SU-DHL-6 (cell line): ENCODE measurements around the gene TPRA1.

ENCODE experiments used
- H2AFZ ChIP-seq: fragments of 200-600 bp; sonication (generic); 2 replicates; pipeline ENCODE4 v1.6.1; 2014; ENCODE audit warnings: low read depth, mild to moderate bottlenecking, moderate library complexity, mixed read lengths, antibody characterized with exemption, low read length; ENCODE audit not compliant: severe bottlenecking
- H3F3A ChIP-seq: fragments of 200-600 bp; shearing (Covaris generic); 2 replicates; pipeline ENCODE4 v1.6.0; 2016; ENCODE audit warnings: antibody characterized with exemption, mild to moderate bottlenecking; ENCODE audit not compliant: insufficient read depth
- H3K27ac ChIP-seq: fragments of 200-600 bp; sonication (generic); 2 replicates; pipeline ENCODE4 v1.5.1; 2016; ENCODE audit warnings: low read depth, mild to moderate bottlenecking, low read length, moderate library complexity, mixed read lengths
- H3K27me3 ChIP-seq: fragments of 200-600 bp; sonication (generic), shearing (Covaris generic); 2 replicates; pipeline ENCODE4 v1.6.0; 2014; ENCODE audit warnings: mild to moderate bottlenecking, low read length
- H3K36me3 ChIP-seq: fragments of 200-600 bp; sonication (generic); 2 replicates; pipeline ENCODE4 v1.6.1; 2014; ENCODE audit warnings: mild to moderate bottlenecking, low read length, mixed read lengths
- H3K4me2 ChIP-seq: fragments of 300-600, 200-600 bp; shearing (Covaris generic), sonication (generic); 2 replicates; pipeline ENCODE4 v1.6.0; 2014; ENCODE audit warnings: low read length, low read depth, mild to moderate bottlenecking; ENCODE audit not compliant: poor library complexity, severe bottlenecking
- H3K4me3 ChIP-seq: fragments of 200-600 bp; sonication (generic); 2 replicates; pipeline ENCODE4 v1.5.1; 2014; ENCODE audit warnings: antibody characterized with exemption, low read length, mild to moderate bottlenecking, mixed read lengths; ENCODE audit not compliant: insufficient read depth, poor library complexity, severe bottlenecking
- H3K79me2 ChIP-seq: fragments of 200-600 bp; sonication (generic); 2 replicates; pipeline ENCODE4 v1.6.1; 2014; ENCODE audit warnings: mild to moderate bottlenecking, low read length, moderate library complexity; ENCODE audit not compliant: insufficient read depth
- H3K9ac ChIP-seq: fragments of 200-600 bp; sonication (generic); 2 replicates; pipeline ENCODE4 v1.7.0; 2014; ENCODE audit warnings: mild to moderate bottlenecking, low read length
- H3K9me2 ChIP-seq: fragments of 200-600 bp; sonication (generic); replicated peaks from 2 replicates; pipeline ENCODE4 v1.6.1; 2014; ENCODE audit warnings: low read length; ENCODE audit not compliant: insufficient read depth
- H3K9me3 ChIP-seq: fragments of 200-600 bp; sonication (generic); 2 replicates; pipeline ENCODE4 v1.6.1; 2014; ENCODE audit warnings: low read length, mixed read lengths; ENCODE audit not compliant: insufficient read depth
- H4K20me1 ChIP-seq: fragments of 200-600 bp; sonication (generic); 2 replicates; pipeline ENCODE4 v1.6.1; 2014; ENCODE audit warnings: low read depth, mild to moderate bottlenecking, antibody characterized with exemption, low read length, moderate library complexity, mixed read lengths
- EZH2phosphoT487 ChIP-seq: fragments of 200-600 bp; sonication (generic), shearing (Covaris generic); conservative IDR thresholded peaks from 2 replicates; pipeline ENCODE4 v1.6.1; 2018; ENCODE audit warnings: mild to moderate bottlenecking, antibody characterized with exemption, low read length, moderate library complexity, mixed read lengths
- TF ChIP-seq, protein P1 (sequence below): fragments of 200-600 bp; sonication (generic); IDR thresholded peaks from one replicate; pipeline ENCODE4 v1.5.1; 2017; ENCODE audit warnings: antibody characterized with exemption, mild to moderate bottlenecking, low read length, moderate library complexity; ENCODE audit not compliant: insufficient read depth, poor library complexity, severe bottlenecking

Gene TPRA1

DNA sequence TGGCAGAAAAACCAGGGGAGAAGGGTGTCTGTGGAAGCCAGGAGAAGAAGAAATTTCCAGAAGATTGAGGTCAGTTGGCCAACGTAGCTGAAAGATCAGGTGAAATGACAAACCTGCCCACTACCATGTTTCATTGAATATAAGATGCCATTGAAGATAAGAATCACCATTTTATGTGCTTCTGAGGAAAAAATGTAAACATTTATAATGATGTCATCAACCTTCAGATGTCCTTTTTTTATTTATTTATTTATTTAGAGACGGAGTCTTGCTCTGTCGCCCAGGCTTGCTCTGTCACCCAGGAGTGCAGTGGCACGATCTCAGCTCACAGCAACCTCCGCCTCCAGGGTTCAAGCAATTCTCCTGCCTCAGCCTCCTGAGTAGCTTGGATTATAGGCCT lies 33.5 kb upstream of the TPRA1 start:
- no peaks in the 10 kb centered on the region for H3K9me2 ChIP-seq
- peaks cover 8% of the 10 kb centered on the region; the same call in 1 of the 2 replicates for H3F3A ChIP-seq
- no peak overlapping the region for H3K27ac ChIP-seq
- H4K20me1 ChIP-seq, result no peaks in the 10 kb centered on the region
- H3K27me3 ChIP-seq, result no peaks in the 10 kb centered on the region
- TF ChIP-seq EZH2phosphoT487, result no peak
- TF ChIP-seq, protein P1, sequence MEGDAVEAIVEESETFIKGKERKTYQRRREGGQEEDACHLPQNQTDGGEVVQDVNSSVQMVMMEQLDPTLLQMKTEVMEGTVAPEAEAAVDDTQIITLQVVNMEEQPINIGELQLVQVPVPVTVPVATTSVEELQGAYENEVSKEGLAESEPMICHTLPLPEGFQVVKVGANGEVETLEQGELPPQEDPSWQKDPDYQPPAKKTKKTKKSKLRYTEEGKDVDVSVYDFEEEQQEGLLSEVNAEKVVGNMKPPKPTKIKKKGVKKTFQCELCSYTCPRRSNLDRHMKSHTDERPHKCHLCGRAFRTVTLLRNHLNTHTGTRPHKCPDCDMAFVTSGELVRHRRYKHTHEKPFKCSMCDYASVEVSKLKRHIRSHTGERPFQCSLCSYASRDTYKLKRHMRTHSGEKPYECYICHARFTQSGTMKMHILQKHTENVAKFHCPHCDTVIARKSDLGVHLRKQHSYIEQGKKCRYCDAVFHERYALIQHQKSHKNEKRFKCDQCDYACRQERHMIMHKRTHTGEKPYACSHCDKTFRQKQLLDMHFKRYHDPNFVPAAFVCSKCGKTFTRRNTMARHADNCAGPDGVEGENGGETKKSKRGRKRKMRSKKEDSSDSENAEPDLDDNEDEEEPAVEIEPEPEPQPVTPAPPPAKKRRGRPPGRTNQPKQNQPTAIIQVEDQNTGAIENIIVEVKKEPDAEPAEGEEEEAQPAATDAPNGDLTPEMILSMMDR, result no peak
- H3K36me3 ChIP-seq, result peaks cover 3% of the 10 kb centered on the region; the same call in 1 of the 2 replicates
- no peaks in the 10 kb centered on the region for H3K79me2 ChIP-seq
- H3K9me3 ChIP-seq, result no peaks in the 10 kb centered on the region
- H3K4me2 ChIP-seq, result no peak overlapping the region
- H2AFZ ChIP-seq, result no peak overlapping the region
- H3K9ac ChIP-seq, result no peak overlapping the region
- H3K4me3 ChIP-seq, result no peak overlapping the region

DNA sequence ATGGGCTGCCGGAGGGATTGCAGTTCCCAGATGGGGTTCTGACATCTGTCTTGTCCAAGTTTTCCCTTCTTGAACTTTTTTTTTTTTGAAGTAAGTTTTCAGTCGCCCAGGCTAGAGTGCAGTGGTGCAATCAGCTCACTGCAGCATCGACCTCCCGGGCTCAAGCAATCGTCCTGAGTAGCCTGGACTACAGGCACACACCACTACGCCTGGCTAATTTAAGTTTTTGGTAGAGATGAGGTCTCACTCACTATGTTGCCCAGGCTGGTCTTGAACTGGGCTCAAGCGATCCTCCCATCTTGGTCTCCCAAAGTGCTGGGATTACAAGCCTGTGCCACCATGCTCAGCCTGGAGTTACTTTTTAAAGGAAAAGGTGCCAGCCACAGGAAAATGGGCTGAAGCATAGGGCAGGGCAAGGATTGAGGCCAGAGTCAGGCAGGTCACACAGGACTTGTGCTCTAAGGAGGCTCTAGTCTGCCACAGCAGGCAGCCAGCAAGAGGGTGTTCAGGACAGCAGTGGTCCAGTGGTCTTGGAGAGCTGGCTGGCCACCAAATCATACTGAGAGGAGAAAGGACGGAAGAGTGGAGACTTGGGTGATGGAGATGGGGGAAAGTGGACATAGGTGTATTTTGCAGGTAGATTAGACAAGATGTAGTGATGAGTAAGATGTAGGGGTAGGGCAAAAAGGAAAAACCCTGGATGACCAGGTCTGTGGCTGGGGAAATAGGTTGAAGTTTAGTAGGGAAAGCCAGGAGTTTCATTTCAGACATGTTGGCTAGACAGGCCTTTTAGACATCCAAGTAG lies 32.4 kb upstream of the TPRA1 start:
- Histone ChIP-seq H3K4me2 (no peak overlapping the region), H4K20me1 (no peaks in the 10 kb centered on the region), H3K27me3 (no peaks in the 10 kb centered on the region), H3K9me3 (no peaks in the 10 kb centered on the region), H3F3A (0 out of 2 replicates have a peak, but pooled peaks cover 8% of the 10 kb centered on the region), H3K27ac (no peak overlapping the region), H3K36me3 (peaks cover 3% of the 10 kb centered on the region; the same call in 1 of the 2 replicates), H3K4me3 (no peak overlapping the region), H2AFZ (no peak overlapping the region), H3K9me2 (no peaks in the 10 kb centered on the region), H3K9ac (no peak overlapping the region), H3K79me2 (no peaks in the 10 kb centered on the region)
- TF ChIP-seq, protein P1, result no peak
- TF ChIP-seq EZH2phosphoT487, result no peak

DNA sequence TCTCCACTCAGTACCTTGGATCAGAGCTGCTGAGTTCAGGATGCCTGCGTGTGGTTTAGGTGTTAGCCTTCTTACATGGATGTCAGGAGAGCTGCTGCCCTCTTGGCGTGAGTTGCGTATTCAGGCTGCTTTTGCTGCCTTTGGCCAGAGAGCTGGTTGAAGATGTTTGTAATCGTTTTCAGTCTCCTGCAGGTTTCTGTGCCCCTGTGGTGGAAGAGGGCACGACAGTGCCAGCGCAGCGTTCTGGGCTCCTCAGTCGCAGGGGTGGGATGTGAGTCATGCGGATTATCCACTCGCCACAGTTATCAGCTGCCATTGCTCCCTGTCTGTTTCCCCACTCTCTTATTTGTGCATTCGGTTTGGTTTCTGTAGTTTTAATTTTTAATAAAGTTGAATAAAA lies 31.5 kb upstream of the TPRA1 start:
- Histone ChIP-seq H3K27me3 (no peaks in the 10 kb centered on the region), H3K9me2 (no peaks in the 10 kb centered on the region), H3F3A (0 out of 2 replicates have a peak, but pooled peaks cover 5% of the 10 kb centered on the region), H2AFZ (no peak overlapping the region), H3K4me3 (no peak overlapping the region), H3K36me3 (peaks cover 3% of the 10 kb centered on the region; the same call in 1 of the 2 replicates), H3K79me2 (no peaks in the 10 kb centered on the region), H3K9ac (no peak overlapping the region), H3K27ac (no peak overlapping the region), H4K20me1 (no peaks in the 10 kb centered on the region), H3K4me2 (no peak overlapping the region), H3K9me3 (no peaks in the 10 kb centered on the region)
- no peak for TF ChIP-seq EZH2phosphoT487
- TF ChIP-seq, protein P1, result no peak
